Activated T-helper 17 cell treated with anti-CD3 and anti-CD28 coated beads, Interleukin-2, amount 50 U/mL, for 72 hours (primary cell): ENCODE data around the gene BLCAP. TPM values are rescaled to one million over a fixed set of nuclear protein-coding genes. Genes with fewer than 3 reads are reported as not detected.
A peak's percentile ranks its signal among the peaks of the same experiment; 100 is the strongest.
"Not testable (repeated sequence)": the region's sequence is repeated elsewhere in the genome, so short reads cannot be mapped to it uniquely, and the experiment has no call there.

Source experiments
- ATAC-seq: fragments of 150-1000 bp; cut with Tn5 transposase; replicated peaks from 2 replicates; pipeline ENCODE4 v1.10.0; 2021; ENCODE audit warnings: mild to moderate bottlenecking, moderate library complexity
- H3K27ac Mint-ChIP-seq: one replicate; pipeline ENCODE4 v1.8.0; 2022; ENCODE audit warnings: mixed read lengths
- H3K27me3 Mint-ChIP-seq: one replicate; pipeline ENCODE4 v1.8.0; 2022; ENCODE audit warnings: mixed read lengths
- H3K36me3 Mint-ChIP-seq: one replicate; pipeline ENCODE4 v1.8.0; 2022; ENCODE audit warnings: low read depth, mild to moderate bottlenecking, mixed read lengths
- H3K4me1 Mint-ChIP-seq: one replicate; pipeline ENCODE4 v1.8.0; 2022; ENCODE audit warnings: mixed read lengths
- H3K4me3 Mint-ChIP-seq: one replicate; pipeline ENCODE4 v1.8.0; 2022; ENCODE audit warnings: mild to moderate bottlenecking, mixed read lengths
- H3K9me3 Mint-ChIP-seq: one replicate; pipeline ENCODE4 v1.8.0; 2022; ENCODE audit warnings: mixed read lengths
- total RNA-seq, 2 donors: library from RNA; stranded (reverse); gene quantifications; one replicate each; pipeline ENCODE4 v1.2.3, GENCODE V29; 2022

BLCAP gene
- total RNA-seq, 2 donors from 2014 or later: 21.6 to 30.0 TPM

DNA sequence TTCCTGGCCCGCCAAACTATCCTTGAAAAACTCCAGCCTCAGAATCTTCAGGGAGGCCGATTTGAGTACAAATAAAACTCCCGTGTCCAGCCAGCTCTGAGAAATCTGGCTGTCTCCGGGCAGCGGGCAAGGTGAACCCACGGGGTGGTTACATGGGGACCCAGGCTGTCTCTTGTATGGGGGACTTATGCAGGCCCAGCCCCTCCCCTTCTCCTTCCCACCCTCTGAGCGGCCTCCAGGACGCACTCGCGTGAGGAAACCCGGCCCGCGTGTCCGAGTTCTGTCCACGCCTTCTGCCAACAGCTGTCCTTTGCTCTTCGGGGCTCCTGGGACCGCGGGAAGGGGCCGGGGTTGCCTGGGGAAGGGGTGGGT lies 36.3 kb upstream of the BLCAP start:
- no peaks in the 10 kb centered on the region for H3K9me3 Mint-ChIP-seq
- ATAC-seq: no peak
- H3K27me3 Mint-ChIP-seq: peaks cover 31% of the 10 kb centered on the region
- H3K27ac Mint-ChIP-seq: no peak overlapping the region
- H3K4me1 Mint-ChIP-seq: no peaks in the 10 kb centered on the region
- no peaks in the 10 kb centered on the region for H3K36me3 Mint-ChIP-seq
- no peak overlapping the region for H3K4me3 Mint-ChIP-seq

GRCh38 chr20:37562695-37563480 lies 35.2 kb upstream of the BLCAP start:
- no peaks in the 10 kb centered on the region for H3K4me1 Mint-ChIP-seq
- no peak for ATAC-seq
- H3K36me3 Mint-ChIP-seq: no peaks in the 10 kb centered on the region
- peaks cover 24% of the 10 kb centered on the region for H3K27me3 Mint-ChIP-seq
- no peak overlapping the region for H3K27ac Mint-ChIP-seq
- no peaks in the 10 kb centered on the region for H3K9me3 Mint-ChIP-seq
- no peak overlapping the region for H3K4me3 Mint-ChIP-seq

DNA sequence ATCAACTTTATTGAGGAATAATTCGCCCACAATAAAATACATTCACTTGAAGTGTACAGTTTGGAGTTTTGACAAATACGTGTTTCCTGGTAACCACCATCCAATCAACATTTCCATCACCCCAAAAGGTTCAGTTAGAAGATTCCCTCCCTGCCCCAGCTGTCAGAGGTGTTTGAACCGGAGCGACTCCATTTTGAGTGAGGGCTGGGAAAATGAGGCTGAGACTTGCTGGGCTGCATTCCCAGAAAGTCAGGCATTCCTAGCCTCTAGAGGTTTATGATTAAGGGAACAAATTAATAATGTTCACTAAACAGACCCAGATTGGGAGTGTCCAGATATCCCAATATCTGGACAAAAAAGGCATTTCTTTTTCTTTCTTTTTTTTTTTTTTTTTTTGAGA lies 33.0 kb upstream of the BLCAP start:
- ATAC-seq: no peak
- peaks cover 24% of the 10 kb centered on the region for H3K27me3 Mint-ChIP-seq
- H3K4me3 Mint-ChIP-seq: no peak overlapping the region
- H3K36me3 Mint-ChIP-seq: no peaks in the 10 kb centered on the region
- no peaks in the 10 kb centered on the region for H3K9me3 Mint-ChIP-seq
- no peaks in the 10 kb centered on the region for H3K4me1 Mint-ChIP-seq
- no peak overlapping the region for H3K27ac Mint-ChIP-seq

DNA sequence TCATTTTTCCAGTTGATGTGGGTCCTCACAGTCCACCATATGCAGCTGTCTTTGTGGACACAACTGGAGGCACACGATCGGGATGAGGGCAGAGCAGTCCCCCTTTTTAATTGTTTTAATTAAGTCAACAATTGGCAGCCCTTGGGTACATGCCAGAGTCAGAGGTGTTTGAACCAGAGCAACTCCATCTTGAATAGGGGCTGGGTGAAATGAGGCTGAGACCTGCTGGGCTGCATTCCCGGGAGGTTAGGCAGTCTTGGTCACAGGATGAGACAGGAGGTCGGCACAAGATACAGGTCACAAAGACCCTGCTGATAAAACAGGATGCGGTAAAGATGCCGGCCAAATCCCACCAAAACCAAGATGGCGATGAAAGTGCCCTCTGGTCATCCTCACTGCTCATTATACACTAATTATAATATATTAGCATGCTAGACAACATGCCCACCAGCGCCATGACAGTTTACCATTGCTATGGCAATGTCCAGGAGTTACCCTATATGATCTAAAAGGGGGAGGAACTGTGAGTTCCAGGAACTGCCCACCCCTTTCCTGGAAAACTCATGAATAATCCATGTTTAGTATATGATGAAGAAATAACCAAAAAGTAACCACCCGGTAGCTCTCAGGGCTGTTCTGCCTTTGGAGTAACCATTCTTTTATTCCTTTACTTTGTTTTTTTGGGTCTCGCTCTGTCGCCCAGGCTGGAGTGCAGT lies 31.8 kb upstream of the BLCAP start:
- Mint-ChIP-seq H3K36me3 (no peaks in the 10 kb centered on the region), H3K4me1 (no peaks in the 10 kb centered on the region), H3K4me3 (no peak overlapping the region), H3K27me3 (peaks cover 16% of the 10 kb centered on the region), H3K9me3 (no peaks in the 10 kb centered on the region), H3K27ac (no peak overlapping the region)
- ATAC-seq: no peak

DNA sequence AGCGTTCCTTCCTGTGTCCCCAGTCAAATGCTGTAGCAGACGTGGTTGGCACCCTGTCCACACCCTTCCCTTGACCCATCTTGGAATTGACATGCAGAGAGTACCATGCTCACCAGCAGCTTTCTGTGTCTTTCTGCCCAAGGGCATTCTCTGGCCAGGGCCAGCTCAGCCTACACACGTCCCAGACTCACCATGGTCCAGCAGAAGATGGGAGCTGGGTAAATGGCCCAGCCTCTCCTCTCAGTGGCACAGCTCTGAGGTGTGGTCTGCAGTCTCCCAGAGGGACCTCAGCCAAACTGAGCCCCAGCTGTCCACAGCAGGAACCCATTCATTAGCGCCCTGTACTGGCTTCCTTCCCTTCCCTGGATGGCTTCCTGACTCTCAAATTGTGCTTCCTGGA lies 31.1 kb upstream of the BLCAP start:
- Mint-ChIP-seq H3K27ac (no peak overlapping the region), H3K9me3 (no peaks in the 10 kb centered on the region), H3K36me3 (no peaks in the 10 kb centered on the region), H3K4me1 (no peaks in the 10 kb centered on the region), H3K4me3 (no peak overlapping the region), H3K27me3 (peaks cover 16% of the 10 kb centered on the region)
- no peak for ATAC-seq

DNA sequence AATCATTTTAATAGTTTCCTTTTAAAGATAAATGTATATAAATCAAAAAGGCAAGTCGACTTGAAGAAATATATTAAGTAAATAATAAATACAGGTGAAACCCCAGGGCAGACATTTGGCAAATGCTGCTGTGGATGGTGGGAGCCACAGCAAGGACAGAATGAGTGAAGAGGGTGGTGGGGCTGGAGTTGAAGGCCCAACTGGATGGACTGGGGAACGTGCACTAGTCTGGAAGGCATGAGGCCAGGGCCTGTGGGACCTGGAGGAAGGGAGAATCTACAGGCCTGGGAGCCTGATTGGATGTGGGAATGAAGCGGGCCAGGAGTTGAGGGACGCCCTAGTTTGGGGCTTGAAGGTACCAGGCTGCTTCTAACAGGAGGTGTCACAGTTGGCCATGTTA lies 30.6 kb upstream of the BLCAP start:
- Mint-ChIP-seq H3K27me3 (peaks cover 13% of the 10 kb centered on the region), H3K4me3 (no peak overlapping the region), H3K36me3 (no peaks in the 10 kb centered on the region), H3K9me3 (no peaks in the 10 kb centered on the region), H3K4me1 (no peaks in the 10 kb centered on the region), H3K27ac (no peak overlapping the region)
- no peak for ATAC-seq

GRCh38 chr20:37556538-37556937 lies 28.9 kb upstream of the BLCAP start:
- ATAC-seq: no peak
- H3K9me3 Mint-ChIP-seq: no peaks in the 10 kb centered on the region
- peaks cover 10% of the 10 kb centered on the region for H3K27me3 Mint-ChIP-seq
- no peaks in the 10 kb centered on the region for H3K36me3 Mint-ChIP-seq
- H3K4me3 Mint-ChIP-seq: no peak overlapping the region
- H3K27ac Mint-ChIP-seq: no peak overlapping the region
- no peaks in the 10 kb centered on the region for H3K4me1 Mint-ChIP-seq

DNA sequence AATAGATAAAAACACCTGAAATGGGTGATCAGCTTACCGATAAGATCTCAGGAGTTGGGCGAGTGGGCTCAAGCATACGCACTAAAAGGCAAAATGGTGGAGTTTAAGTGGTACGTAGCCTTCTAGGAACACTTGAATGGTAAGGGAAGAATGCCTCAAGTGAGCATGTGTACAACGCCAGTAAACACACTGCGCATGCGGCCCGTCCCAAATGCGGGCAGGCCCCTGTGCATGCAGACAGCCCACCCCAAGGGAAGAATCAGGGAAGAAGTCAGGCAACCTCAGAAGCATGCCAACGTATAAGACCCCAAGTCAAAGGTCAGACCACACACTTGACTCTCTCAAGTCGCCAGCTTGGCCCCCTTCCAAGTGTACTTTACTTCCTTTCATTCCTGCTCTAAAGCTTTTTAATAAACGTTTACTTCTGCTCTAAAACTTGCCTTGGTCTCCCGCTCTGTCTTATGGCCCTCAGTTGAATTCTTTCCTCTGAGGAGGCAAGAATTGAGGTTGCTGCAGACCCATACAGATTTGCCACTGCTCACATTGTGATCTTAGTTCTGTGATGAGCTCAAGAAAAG lies 27.1 kb upstream of the BLCAP start:
- H3K9me3 Mint-ChIP-seq, ATAC-seq, H3K4me1 Mint-ChIP-seq, H3K4me3 Mint-ChIP-seq, H3K27ac Mint-ChIP-seq, H3K27me3 Mint-ChIP-seq, H3K36me3 Mint-ChIP-seq: not testable (repeated sequence)

GRCh38 chr20:37552415-37552814 lies 24.7 kb upstream of the BLCAP start:
- Mint-ChIP-seq H3K27ac (no peak overlapping the region), H3K27me3 (peaks cover 9% of the 10 kb centered on the region), H3K4me3 (no peak overlapping the region), H3K36me3 (no peaks in the 10 kb centered on the region), H3K9me3 (no peaks in the 10 kb centered on the region), H3K4me1 (no peaks in the 10 kb centered on the region)
- peak; percentile 60 for ATAC-seq

GRCh38 chr20:37551660-37552059 lies 24.0 kb upstream of the BLCAP start:
- not testable (repeated sequence) for H3K4me1 Mint-ChIP-seq, H3K9me3 Mint-ChIP-seq, H3K27me3 Mint-ChIP-seq, H3K27ac Mint-ChIP-seq, H3K36me3 Mint-ChIP-seq, H3K4me3 Mint-ChIP-seq, ATAC-seq

GRCh38 chr20:37550101-37550920 lies 22.6 kb upstream of the BLCAP start:
- H3K36me3 Mint-ChIP-seq, H3K9me3 Mint-ChIP-seq, H3K4me1 Mint-ChIP-seq, H3K4me3 Mint-ChIP-seq, H3K27me3 Mint-ChIP-seq, ATAC-seq, H3K27ac Mint-ChIP-seq: not testable (repeated sequence)

DNA sequence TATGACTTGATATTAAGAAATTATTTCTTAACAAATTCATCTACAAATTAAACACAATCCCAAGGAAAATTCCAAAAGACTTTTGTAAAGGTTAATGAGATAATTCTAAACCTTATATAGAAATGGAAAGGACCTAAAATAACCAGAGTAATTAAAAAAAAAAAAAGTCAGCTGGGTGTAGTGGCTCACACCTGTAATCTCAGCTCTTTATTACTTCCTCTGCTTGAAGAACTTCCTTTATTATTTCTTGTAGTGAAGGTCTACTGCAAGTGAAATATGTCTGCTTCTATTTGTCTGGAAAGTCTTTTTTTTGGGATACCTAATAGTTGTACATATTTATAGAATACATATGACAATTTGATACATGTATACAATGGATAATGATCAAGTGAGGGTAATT lies 20.2 kb upstream of the BLCAP start:
- ATAC-seq: no peak
- H3K4me3 Mint-ChIP-seq: no peak overlapping the region
- peaks cover 4% of the 10 kb centered on the region for H3K27me3 Mint-ChIP-seq
- H3K9me3 Mint-ChIP-seq: no peaks in the 10 kb centered on the region
- H3K27ac Mint-ChIP-seq: no peak overlapping the region
- H3K36me3 Mint-ChIP-seq: no peaks in the 10 kb centered on the region
- H3K4me1 Mint-ChIP-seq: no peaks in the 10 kb centered on the region

GRCh38 chr20:37545516-37545915 lies 17.8 kb upstream of the BLCAP start:
- no peaks in the 10 kb centered on the region for H3K9me3 Mint-ChIP-seq
- ATAC-seq: no peak
- H3K4me1 Mint-ChIP-seq: no peaks in the 10 kb centered on the region

DNA sequence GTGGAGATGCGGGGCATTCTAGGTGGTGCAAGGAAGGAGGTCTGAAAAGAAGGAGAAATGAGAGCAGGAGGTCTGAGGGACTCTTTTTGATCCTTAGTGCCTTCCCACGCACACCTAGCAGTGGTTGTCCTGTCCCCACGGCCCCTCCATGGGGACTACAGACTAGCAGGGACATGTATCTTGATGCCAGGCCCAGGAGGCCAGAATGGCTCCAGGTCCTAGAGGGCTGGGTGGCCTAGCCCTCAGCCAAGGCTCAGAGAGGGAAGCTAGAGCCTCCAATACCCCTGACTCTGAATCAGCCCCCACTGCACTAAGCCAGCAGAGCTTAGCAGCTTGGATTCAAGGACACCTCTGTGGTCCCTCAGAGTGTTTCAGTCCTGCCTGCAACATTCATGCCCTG lies 16.7 kb upstream of the BLCAP start:
- Mint-ChIP-seq H3K4me1 (no peaks in the 10 kb centered on the region), H3K9me3 (no peaks in the 10 kb centered on the region), H3K27me3 (peaks cover 4% of the 10 kb centered on the region), H3K4me3 (no peak overlapping the region), H3K36me3 (no peaks in the 10 kb centered on the region), H3K27ac (no peak overlapping the region)
- ATAC-seq: no peak

More at GRCh38 chr20:37545516-37545915, 17.8 kb upstream of the BLCAP start:
- Mint-ChIP-seq H3K27me3 (peaks cover 4% of the 10 kb centered on the region), H3K36me3 (no peaks in the 10 kb centered on the region), H3K4me3 (no peak overlapping the region), H3K27ac (no peak overlapping the region)
